ENCODE measurements around the gene MAP3K12. TPM values are rescaled to one million over a fixed set of nuclear protein-coding genes. Genes with fewer than 3 reads are reported as not detected.

MAP3K12 gene
- total RNA-seq, 2 donors from 2014 or later, result 5.5 to 8.1 TPM

GRCh38 chr12:53431187-53431586 lies 68.1 kb downstream of the MAP3K12 start:
- H3K27ac ChIP-seq (ENCODE audit: low read depth, low read length), result no peak overlapping the region
- Mint-ChIP-seq H3K27ac (no peak overlapping the region), H3K36me3 (ENCODE audit: low read depth) (peaks cover 17% of the 10 kb centered on the region), H3K4me3 (no peak overlapping the region), H3K9me3 (no peaks in the 10 kb centered on the region), H3K27me3 (ENCODE audit: insufficient read depth) (no peaks in the 10 kb centered on the region), H3K4me1 (peaks cover 12% of the 10 kb centered on the region)
- H3K36me3 ChIP-seq (ENCODE audit: control insufficient read depth, insufficient read depth, low read length), result no peaks in the 10 kb centered on the region
- no peak overlapping the region for H3K9ac ChIP-seq (ENCODE audit: extremely low read depth, low read length, poor library complexity, severe bottlenecking)
- TF ChIP-seq CTCF (conservative IDR thresholded peaks at IDR 0.05), result no peak
- H3K27me3 ChIP-seq (ENCODE audit: control insufficient read depth, insufficient read depth, low read length, poor library complexity, severe bottlenecking), result no peaks in the 10 kb centered on the region
- 89 to 94% methylated on average over 6 to 7 of the region's 7 CpGs for WGBS, 2 experiments (ENCODE audit: insufficient coverage in 1 of 2, insufficient read length in 1 of 2)
- no peak overlapping the region for H3K4me3 ChIP-seq (ENCODE audit: low read length)
- H3K4me1 ChIP-seq (ENCODE audit: control insufficient read depth, insufficient read depth, low read length), result no peaks in the 10 kb centered on the region
- DNase-seq, result no peak
- H3K9me3 ChIP-seq (ENCODE audit: control insufficient read depth, low read length), result no peaks in the 10 kb centered on the region

DNA sequence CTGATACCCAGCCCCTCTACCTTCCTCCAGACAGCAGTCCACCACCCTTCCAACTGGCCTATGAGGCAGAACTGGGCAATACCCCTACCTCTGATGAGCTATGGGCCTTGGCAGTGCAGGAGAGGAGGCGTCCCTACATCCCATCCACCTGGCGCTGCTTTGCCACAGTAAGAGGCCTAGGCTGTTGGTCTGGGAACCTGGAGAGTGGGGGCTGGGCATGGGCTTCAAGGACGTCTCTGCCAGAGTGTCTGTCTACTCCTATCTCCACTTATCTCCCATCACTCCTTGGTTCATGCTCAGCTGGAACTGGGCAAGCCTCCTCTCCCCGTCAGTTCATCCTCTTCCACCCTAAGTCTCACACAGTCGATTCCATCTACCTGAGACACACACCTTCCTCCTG lies 69.1 kb downstream of the MAP3K12 start:
- Histone ChIP-seq H3K9ac (ENCODE audit: extremely low read depth, low read length, poor library complexity, severe bottlenecking) (no peak overlapping the region), H3K36me3 (ENCODE audit: control insufficient read depth, insufficient read depth, low read length) (no peaks in the 10 kb centered on the region), H3K27me3 (ENCODE audit: control insufficient read depth, insufficient read depth, low read length, poor library complexity, severe bottlenecking) (no peaks in the 10 kb centered on the region), H3K27ac (ENCODE audit: low read depth, low read length) (no peak overlapping the region), H3K9me3 (ENCODE audit: control insufficient read depth, low read length) (no peaks in the 10 kb centered on the region), H3K4me3 (ENCODE audit: low read length) (no peak overlapping the region), H3K4me1 (ENCODE audit: control insufficient read depth, insufficient read depth, low read length) (peaks cover 4% of the 10 kb centered on the region)
- Mint-ChIP-seq H3K9me3 (no peaks in the 10 kb centered on the region), H3K27me3 (ENCODE audit: insufficient read depth) (no peaks in the 10 kb centered on the region), H3K4me1 (peaks cover 20% of the 10 kb centered on the region), H3K27ac (no peak overlapping the region), H3K4me3 (no peak overlapping the region), H3K36me3 (ENCODE audit: low read depth) (peaks cover 17% of the 10 kb centered on the region)
- no peak for DNase-seq
- TF ChIP-seq CTCF (conservative IDR thresholded peaks at IDR 0.05), result no peak
- 63 to 91% methylated on average over 2 to 5 of the region's 5 CpGs for WGBS, 2 experiments (ENCODE audit: insufficient coverage in 1 of 2, insufficient read length in 1 of 2)

Other genes starting within 250 kb of the MAP3K12 start
- 10 to 100 TPM; 33.3 to 50.7 TPM for gene ESPL1, start 231.2 kb downstream of the MAP3K12 start, total RNA-seq
- 100 to 1,000 TPM; 322 to 403 TPM for gene PFDN5, start 203.9 kb downstream of the MAP3K12 start, total RNA-seq
- gene MYG1, start 199.8 kb downstream of the MAP3K12 start, total RNA-seq, result 10 to 100 TPM; 55.3 to 74.2 TPM
- 10 to 100 TPM; 69.4 to 82.4 TPM for gene AAAS, start 177.8 kb downstream of the MAP3K12 start, total RNA-seq
- not detected for gene SP7, start 163.1 kb downstream of the MAP3K12 start, total RNA-seq
- 10 to 100 TPM; 91.2 to 99.5 TPM for gene SP1, start 119.3 kb downstream of the MAP3K12 start, total RNA-seq
- 10 to 100 TPM; 17.1 to 23.6 TPM for gene AMHR2, start 75.6 kb downstream of the MAP3K12 start, total RNA-seq
- 100 to 1,000 TPM; 184 to 209 TPM for gene PRR13, start 57.7 kb downstream of the MAP3K12 start, total RNA-seq
- 1,000 to 10,000 TPM; 1,281 to 1,338 TPM for gene PCBP2, start 47.4 kb downstream of the MAP3K12 start, total RNA-seq
- gene TARBP2, start 1.8 kb upstream of the MAP3K12 start, total RNA-seq, result 10 to 100 TPM; 48.4 to 60.3 TPM
- not detected for gene NPFF, start 8.0 kb upstream of the MAP3K12 start, total RNA-seq
- 10 to 100 TPM; 29.0 to 36.6 TPM for gene ATF7, start 126.9 kb upstream of the MAP3K12 start, total RNA-seq
- 100 to 1,000 TPM; 299 to 307 TPM for gene ATP5MC2, start 176.6 kb upstream of the MAP3K12 start, total RNA-seq
- gene CALCOCO1, start 228.0 kb upstream of the MAP3K12 start, total RNA-seq, result 10 to 100 TPM; 41.4 to 45.7 TPM